HG02870 (cell line): ENCODE measurements around the gene MORN1.

Experiments used
- ATAC-seq: cut with Tn5 transposase; IDR thresholded peaks from one replicate; pipeline ENCODE4 v1.9.1; 2021; ENCODE audit warnings: mild to moderate bottlenecking, moderate library complexity; ENCODE audit not compliant: unreplicated experiment

The MORN1 gene

DNA sequence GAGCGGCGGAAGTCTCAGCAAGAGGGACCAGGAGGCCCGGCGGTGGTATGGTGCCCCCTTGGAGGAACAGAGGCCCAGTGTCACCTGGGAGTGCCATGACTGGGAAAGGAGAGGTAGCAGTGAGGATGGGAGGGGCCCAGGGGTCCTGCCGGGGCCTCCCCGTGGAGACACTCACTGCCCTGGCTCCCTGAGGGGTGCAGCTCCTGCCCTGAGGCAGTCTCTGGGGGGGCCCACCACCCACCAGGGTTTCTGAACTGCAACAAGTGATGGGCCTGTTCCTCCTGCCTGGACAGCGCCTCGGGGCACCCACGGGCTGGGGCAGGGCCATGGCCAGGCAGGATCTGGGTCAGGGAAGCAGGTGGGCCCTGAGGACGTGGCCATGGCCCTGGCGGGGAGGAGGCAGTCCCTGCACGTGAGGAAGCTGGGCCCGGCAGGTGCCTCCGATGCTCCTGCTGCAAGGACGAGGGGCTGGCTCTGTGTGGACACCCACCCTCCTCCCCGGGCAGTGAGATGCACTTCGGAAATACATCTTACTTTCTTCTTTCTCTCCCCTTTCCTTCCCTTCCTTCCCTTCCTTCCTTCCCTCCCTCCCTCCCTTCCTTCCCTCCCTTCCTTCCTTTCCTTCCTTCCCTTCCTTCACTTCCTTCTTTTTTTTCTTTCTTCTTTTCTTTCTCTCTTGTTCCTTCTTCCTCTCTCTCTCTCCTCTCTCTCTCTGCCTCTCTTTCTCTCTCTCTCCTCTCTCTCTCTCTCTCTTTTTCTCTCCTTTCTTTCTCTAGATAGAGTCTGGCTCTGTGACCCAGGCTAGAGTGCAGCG, 66.6 kb downstream of the MORN1 start:
- no peak for ATAC-seq

DNA sequence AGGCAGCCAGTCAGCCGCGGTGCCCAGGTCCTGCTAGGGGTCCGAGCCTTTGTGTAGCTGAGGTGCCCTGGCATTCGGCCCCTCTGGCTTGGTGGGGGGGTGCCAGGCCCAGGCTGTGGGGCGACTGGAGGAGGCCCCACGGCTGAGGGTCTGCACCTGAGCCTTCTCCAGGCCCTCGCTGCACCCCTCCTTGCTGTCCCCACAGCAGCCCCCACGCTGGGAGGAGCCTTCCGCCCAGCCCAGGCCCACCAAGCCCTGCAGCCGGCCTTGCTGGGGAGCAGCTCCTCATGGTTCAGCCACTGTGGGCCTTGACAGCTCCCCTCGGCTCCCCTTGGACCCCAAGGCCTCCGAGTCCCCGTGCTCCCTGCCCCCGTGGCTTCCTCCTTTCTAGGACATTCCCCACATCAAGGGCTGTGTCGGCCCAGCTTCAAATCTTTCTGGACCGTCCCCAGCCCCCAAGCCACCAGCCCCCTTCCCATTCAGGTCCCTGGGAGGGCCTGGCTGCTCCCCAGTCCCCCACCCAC, 67.8 kb downstream of the MORN1 start:
- no peak for ATAC-seq

DNA sequence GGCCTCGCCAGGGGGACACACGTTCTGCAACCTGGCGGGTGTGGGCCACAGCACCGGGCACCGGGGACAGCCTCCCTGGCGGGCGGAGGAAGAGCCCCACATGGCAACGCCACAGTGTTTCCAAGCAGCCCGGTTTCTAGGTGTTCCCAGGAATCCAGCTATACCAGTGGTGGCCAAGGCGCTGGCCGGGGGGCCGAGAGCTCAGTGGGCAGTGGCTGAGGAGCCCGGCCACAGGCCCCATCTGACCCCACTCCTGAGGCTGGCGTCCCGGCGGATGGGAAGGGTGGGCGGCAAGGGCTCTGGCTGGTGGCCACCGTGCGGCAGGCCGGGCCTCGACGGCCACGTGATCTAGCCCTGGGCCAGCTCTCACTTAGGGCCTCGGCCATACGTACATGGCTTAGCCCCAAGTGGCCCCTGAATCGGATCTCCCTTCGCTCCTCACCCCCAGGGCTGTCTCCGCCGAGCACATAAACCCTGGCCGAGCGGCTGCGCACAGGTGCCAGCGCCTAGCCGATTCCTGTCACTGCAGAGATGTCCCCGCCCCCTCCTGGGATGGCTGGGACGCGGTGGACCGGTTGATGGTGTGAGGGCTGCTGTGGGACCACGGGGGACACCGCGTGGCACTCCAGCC, 68.7 kb downstream of the MORN1 start:
- ATAC-seq: no peak

DNA sequence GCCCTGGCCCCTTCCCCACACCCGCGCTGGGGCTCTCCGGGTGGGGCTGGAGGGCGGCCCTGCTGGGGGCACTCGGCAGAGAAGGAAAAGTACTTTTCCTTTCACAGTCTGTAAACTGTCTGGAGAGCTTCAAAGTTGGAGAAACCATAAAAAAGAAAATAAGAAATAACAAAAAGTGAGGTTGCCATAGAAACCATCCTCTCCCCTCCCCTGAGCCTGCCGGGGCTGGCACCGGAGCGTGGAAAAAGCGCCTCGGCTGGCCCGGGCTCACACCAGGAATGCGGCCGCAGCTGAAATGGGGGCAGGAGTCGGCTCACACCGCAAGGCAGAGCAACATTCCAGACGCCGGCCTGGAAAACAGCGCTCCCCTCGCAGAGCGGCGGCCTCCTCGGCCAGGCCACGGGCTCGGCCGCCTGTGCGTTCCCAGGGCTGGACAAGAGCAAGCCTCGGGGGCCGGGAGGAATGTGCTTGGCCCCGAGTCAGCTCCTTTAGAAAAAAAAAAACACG, 69.2 kb downstream of the MORN1 start:
- no peak for ATAC-seq

DNA sequence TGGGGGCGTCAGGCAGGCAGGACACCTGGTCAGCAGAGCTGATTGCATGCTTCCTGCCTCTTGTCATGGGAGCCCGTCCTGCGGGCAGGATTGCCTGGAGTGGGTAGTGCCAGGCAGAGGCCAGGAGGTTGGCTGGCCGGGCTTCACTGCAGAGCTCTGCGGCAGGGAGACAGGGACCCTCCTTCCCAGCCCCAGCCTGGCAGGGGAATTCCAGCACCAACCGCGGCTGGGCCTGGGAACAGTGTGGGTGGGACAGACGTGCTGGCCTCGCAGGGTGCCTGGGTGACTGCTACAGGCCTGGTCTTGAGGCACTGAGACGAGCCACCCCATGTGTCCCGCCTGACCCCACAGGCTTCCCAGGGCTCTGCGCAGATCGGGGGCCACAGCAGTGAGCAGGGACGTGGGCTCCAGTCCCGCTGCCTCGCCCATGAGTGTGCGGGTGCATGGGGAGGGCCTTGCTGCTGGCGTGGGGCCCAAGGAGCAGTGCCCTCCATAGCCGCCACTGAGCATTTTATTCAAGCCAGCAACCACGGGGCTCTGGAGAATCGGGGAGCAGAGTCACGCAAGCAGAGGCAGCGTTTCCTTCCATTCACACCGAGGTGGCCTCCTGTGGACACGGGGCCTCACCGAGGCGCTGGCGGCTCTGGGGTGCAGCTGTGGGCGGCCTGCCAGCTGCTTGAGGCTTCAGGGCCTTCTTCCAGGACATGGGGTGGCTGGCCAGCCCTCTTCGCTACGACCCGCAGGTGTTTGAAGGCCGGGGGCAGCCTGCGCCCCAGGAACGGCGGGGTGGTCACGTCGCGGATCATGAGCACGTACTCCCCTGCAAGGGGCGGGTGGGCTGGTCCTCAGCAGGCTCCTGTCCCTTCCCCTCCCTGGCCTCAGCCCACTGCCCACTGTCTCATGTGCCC, 70.3 kb downstream of the MORN1 start:
- no peak for ATAC-seq

DNA sequence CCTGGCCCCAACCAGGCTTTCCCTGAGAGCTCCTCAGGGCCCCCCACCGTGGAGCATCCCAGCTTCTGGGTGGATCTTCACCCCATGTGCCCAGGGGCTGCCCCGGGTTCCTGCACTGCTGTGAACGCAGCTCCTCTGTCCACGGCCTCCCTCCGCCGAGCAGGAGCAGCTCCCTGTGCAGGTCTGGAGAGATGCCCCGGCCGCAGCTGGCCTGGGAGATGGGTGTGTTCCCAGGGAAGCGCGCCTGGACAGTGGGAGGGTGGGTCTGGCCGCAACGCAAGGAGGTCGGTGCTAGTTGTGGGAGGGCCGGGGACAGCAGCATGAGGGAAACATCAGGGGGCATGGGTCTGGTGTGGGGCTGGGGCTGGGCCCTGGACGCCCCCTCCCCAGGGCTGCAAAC, 71.3 kb downstream of the MORN1 start:
- no peak for ATAC-seq

DNA sequence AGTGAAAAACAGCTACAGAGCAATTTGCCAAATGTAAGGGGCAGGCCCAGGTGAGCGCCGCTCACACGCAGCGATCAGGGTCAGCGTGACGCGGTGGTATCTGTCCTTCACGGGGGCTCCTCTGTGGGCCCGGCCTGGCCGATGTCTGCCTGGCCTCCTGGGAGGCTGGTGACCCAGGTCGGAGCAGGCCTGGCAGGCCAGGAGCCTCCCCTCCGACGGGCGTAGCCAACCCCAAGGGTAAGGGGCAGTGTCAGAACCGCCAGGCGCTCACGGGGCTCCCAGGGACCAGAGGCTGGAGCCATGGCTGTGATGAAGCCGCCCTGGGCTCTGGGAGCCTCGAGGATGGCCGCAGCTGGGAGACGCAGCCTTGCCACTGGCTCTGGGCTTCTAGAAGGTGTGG, 72.1 kb downstream of the MORN1 start:
- ATAC-seq: no peak

DNA sequence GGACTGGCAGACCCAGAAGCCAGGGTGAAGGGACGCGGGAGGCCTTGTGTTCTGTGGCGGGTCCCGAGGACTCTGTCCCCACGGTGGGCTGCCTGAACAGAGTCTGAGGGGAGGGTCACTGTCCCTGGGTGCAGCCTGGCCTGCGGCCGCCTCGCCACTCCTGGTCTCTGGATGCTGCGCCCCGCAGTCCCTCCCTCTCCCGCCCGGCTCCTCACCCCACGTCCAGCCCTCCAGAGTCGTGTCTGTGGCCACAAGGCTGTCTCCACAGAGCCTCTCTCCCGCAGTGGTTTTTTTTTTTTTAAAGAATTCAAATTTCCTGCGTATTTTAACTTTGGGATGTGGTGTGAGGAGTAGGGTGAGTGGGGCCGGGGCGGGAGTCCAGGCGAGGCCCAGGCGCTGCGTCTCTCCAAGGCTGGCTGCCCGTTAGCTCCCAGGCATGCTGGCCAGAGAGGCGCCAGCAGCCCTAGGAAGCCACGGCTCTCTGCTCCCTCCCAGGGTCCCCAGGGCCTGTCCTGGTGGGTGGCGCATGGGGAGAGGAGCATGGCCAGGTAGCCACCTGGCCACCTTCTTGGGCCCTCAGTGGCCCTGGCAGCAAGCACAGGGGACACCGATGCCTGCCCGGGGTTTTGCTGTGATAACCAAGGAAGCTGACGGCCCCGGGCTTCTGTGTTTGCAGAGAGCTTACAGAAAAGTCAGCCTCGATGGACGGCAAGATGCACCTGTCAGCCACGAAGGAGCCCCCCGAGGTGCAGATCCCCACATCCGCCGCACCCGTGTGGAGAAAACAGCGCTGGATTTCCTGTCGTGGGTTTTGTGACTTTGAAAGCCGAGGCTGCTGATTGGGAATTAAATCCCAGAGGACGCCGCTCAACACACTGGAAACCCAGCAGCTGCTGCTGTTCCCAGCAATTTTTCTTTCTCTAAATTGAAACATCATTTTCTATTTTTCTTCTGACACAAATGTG, 72.8 kb downstream of the MORN1 start:
- ATAC-seq: no peak

DNA sequence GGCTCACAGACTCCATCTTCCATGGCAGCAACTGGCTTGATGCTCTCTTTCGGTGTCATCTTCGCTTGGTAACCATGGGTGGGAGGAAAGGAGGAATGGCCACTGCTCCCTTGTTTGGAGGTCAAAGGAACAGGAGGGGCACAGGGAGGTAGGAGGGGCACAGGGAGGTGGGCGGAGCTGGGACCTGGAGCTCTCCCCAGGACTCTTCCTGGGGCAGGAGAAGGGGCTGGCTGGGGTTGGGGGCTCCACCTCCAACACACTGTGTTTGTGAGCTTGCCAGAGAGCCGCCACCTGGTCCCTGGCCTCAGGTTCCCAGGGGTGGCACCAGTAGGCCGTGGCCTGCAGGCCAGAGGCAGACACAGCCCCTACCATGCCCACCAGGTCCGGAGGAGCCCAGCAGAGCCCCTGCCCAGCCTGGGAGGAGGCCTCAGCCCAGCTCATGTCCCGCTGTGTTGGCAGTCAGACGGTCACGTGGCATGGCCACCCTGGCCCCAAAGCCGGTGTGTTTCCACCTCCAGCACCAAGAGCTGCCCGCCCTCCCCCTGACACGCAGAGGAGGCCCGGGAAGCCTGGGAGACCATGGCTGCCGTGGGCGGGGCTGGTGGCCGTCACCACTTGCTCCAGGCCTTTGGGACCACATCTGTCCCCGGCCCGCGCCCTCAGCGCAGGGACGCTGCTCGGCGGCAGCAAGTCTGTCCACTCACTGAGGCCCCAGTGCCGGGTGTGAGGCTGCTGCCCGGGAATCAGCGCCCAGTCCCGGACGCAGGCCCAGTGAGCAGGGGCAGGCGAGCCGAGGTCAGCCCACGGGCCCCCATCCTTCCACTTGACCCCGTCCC, 73.9 kb downstream of the MORN1 start:
- ATAC-seq: no peak

DNA sequence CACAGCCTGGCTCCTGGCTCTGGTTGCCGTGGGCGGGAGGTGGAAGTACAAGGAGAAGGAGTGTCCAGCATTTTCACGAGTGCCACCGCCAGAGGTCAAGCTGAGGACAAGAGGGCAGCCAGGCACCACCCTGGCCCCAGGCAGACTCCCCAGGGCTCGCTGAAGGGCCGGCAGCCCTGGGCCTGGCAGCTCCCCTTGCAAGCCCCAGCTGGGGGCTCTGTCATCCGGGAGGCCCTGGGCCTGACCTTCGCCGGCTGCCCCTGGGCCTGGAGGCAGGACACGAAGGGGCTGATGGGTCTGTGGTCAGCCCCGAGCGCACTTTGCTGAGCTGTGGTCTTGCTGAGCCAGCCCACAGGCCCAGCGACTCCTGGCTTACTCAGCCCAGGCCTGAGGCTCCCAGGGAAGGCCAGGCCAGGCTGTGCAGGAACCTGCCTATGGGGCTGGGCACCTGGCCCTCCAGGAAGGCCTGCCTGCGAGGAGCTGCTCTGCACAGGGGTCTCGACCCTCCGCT, 74.8 kb downstream of the MORN1 start:
- no peak for ATAC-seq

DNA sequence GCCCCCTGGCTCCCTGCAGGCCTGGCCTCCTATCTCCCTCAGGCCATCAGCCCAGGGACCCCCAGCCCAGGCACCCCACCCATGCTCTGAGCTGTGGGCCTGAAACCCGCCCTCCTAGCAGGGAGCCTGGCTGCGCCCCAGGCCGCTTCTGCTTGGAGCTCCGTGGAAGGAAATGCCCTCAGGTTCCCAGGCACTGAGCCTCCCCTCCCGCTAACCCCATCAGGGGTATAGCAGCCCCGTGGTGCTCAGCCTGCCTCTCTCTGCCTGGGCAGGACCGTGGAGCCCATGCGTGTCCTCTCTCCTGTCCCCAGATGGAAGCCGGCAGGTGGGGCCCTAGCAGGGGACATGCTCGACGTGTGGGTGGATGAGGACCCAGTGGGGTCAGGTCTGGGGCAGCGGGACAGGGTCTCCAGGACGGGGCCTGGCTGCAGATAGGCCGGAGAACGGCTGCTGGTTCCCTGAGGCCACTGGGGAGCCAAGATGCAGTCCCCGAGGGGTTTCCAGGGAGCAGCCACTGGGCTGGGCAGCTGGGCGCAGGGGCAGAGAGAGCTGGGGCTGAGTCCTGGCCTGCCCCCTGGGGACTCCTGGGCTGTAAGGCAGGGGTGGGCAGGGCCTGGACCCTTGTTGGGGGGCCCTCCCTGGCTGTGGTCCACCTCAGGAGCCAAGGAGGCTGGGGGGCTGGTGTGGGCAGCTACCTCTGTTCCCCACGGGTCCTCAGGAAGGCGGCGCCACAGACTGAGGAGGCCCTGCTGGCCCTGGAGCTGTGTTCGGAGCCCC, 75.5 kb downstream of the MORN1 start:
- no peak for ATAC-seq

DNA sequence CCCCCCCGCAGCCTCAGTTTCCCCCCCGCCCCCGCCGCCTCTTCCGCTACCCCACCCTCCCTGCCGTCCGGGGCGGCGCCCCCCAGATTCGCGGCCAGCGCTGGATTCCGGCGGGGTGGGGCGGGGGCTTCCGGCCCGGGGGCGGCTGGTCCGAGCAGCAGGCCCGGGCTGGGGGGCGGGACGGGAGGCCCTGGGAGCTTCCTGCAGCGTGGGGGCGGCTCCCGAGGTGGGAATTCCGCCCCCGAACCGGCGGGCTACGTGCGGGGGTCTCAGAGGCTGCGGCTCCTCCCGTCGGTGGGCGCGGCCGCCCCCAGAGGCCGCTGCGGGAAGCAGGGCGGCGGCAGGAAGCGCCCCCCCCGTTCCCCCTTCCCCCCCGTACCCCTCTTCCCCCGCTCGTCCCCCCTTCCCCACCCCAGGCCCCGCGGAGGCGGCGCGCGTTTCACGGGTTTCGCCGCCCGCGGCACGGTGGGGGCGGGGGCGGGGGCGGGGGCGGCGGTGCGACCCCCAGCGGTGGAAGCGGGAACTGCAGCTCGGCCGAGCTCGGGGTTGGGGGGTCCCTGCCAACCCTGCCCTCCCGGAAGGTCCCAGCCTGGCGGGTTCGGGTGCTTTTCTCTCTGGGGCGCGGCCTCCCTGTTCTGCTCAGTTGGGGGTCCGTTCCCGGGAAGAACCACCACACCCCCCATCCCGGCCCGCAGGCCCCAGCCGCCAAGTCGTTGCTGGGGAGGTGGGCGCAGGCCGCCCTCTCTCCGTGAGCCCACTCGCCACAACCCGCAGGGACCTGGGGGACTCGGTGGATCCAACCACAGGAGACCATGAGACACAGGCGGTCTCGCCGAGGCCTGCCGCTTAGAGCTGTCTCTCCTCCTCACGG, 76.3 kb downstream of the MORN1 start:
- no peak for ATAC-seq

DNA sequence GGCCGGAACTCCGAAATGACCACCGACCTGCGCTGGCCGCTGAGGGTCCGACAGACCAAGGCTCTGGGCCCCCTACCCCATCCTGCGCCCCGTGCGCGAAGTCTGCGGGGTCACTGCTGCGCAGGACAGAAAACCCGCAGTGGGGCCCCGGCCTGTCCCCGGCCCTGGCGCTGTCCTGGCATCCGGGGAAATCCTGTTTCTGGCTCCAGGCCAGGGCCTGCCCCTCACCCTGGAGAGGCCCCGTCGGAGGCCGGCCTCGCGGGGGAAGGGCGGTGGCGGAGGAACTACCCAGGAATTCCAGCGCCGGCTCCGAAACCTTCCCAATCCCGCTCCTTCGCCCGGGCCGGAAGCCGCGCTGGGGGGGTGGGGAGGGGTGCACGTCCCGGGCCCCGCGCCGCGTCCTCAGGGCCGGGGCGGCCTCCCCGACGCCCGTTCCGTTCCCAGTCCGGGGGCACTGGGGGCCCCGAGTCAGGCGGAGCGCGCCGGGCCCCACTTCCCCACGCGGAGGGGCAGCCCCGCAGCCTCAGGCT, 77.0 kb downstream of the MORN1 start:
- ATAC-seq: no peak

DNA sequence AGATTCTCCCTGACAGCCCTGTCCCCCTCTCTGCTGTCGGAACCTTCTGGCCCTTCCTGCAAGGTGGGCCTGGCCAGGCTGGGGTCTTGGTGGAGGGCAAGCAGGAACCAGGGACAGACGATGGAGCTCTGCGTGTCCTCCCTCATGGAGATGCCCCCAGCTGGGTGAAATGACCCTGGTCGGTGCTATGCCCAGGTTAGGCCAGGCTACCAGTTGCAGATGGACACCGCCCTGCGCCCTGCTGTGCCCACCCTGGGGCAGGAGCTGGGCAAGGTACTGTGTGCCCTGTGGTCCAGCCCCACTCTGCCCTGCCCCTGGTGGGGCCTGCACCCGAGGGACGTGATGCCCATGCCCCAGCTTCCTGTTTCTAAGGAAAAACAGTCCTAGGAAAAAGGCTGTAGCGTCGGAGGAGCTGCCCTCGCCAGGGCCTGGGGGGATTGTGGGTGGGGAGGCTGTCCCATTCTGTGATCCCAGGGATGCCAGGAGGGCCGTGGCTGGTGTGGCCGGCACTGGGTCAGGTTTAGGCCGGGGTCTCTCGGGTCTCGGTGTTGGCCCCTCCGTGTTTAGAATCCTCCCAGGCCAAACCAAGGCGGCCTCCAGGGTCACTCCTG, 77.6 kb downstream of the MORN1 start:
- ATAC-seq: no peak

DNA sequence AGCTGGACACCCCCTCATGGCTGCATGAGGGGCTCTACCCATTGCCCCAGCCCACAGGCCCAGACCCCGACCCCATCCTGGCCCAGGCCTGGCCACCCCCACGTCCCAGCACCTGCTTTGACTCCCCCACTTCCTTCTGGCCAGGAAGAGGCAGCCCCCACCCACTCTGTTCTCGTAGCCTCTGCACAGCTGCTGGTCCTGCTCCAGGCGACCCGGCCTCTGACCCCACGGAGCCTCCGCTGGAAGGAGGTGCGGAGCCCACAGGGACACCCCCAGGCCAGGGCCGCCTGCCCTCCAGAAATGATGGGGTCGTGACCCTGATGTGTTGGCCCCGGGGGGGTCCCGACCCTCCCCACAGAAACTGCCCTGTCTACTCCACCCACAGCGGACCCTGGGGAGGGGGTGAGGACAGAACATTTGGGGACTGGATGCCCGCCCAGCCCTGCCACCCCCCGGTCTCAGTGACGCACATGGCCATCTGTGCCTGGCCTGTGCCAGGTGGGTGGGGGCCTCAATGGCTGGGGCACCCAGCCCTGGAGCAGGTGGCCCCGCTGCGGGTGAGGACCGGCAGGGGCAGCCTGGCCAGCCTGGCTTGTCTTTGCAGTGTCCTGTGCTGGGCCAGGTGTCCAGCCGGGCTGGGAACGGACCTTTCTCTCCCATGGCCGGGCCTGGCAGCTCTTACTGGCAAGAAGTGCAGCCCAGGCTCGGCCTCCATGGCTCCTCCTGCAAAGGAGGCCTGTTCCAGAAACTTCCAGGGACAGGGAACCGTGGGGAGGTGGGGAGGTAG, 78.6 kb downstream of the MORN1 start:
- no peak for ATAC-seq

DNA sequence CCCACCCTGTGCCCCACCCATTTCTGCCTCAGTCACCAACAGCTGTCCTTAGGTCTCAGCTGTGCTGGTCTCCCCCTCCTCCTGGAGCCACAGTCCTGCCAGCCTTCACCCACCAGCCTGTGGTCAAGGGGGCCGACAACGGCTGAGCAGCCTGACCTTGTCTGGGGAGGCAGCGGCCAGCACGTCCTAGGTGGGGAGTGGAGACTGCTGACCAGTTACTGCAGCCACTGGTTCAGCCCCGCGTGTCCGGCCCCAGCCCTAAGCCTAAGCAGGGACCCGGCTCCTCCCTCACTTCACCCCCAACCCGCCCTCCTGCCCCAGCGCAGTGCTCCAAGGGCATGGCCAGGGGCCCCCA, 79.2 kb downstream of the MORN1 start:
- ATAC-seq: no peak
